Ascending aorta (tissue), 2 donors: ENCODE measurements around the gene CCAR1. TPM values are rescaled to one million over a fixed set of nuclear protein-coding genes. Genes with fewer than 3 reads are reported as not detected.
"Not testable (repeated sequence)": the region's sequence is repeated elsewhere in the genome, so short reads cannot be mapped to it uniquely, and the experiment has no call there.

Source experiments
- DNase-seq, 2 donors: peaks; one replicate each; pipeline ENCODE4 v3.0.0-alpha.2; 2019; ENCODE audit warnings: low spot score in 2 of 2
- H3K27ac ChIP-seq, 2 donors: fragments of 200-600 bp; sonication (generic); one replicate each; pipeline ENCODE4 v1.5.1; 2016 to 2017; ENCODE audit warnings: mild to moderate bottlenecking in 1 of 2
- H3K27me3 ChIP-seq: fragments of 200-600 bp; sonication (generic); one replicate; pipeline ENCODE4 v1.5.1; 2017
- H3K36me3 ChIP-seq, 2 donors: fragments of 200-600 bp; sonication (generic); one replicate each; pipeline ENCODE4 v1.5.1; 2016
- H3K4me1 ChIP-seq, 2 donors: fragments of 200-600 bp; sonication (generic); one replicate each; pipeline ENCODE4 v1.5.1; 2016 to 2017; ENCODE audit warnings: mild to moderate bottlenecking in 1 of 2
- H3K4me3 ChIP-seq, 2 donors: fragments of 200-600 bp; sonication (generic); one replicate each; pipeline ENCODE4 v1.5.1; 2016 to 2017; ENCODE audit warnings: mild to moderate bottlenecking in 1 of 2
- H3K9me3 ChIP-seq, 2 donors: fragments of 200-600 bp; sonication (generic); one replicate each; pipeline ENCODE4 v1.5.1; 2016
- intact Hi-C: fragments of 100-400 bp; cut with DNase I; formaldehyde crosslinking; loops from one replicate; pipeline ENCODE4 v1.15.1; 2023
- total RNA-seq: library from RNA; depleted of rRNA; stranded (reverse); fragments of >200 nt; gene quantifications from one replicate; pipeline ENCODE4 v1.1.0, GENCODE V29; 2016
- TF ChIP-seq, protein P1 (sequence below), 3 experiments: fragments of 200-600 bp in 2 of 3; fragments of 450-650 bp in 1 of 3; sonication (generic) in 2 of 3; IDR thresholded peaks; one replicate each; pipeline ENCODE4 v1.5.1; 2016 to 2019; ENCODE audit warnings: antibody characterized with exemption in 3 of 3, mild to moderate bottlenecking in 1 of 3, moderate library complexity in 1 of 3

Gene CCAR1
- total RNA-seq, 1 donor from 2014 or later = 9.5 TPM

DNA sequence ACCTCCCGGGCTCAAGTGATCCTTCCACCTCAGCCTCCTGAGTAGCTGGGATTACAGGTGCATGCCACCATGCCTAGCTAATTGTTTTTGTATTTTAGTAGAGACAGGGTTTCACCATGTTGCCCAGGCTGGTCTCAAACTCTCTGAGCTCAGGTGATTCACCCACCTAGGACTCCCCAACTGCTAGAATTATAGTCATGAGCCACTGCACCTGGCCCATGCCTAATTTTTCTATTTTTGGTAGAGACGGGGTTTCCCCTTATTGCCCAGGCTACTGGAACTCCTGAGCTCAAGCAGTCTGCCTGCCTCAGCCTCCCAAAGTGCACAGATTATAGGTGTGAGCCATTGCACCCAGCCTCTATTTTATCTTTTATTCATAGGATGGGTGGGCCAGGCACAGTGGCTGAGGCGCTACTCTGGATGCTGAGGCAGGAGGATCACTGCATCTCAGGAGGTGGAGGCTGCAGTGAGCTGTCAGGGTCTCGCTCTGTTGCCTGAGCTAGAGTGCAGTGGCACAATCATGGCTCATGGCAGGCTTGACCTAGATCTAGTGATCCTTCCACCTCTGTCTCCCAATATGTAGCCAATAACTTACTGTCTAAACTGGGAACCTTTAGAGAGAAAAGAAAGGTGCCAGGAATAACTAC is 75.0 kb downstream of the CCAR1 start:
- DNase-seq = no peak
- Histone ChIP-seq H3K4me3 (no peak overlapping the region), H3K27me3 (no peaks in the 10 kb centered on the region), H3K27ac (no peak overlapping the region), H3K36me3 (peaks cover 14 to 46% of the 10 kb centered on the region in 2 donors), H3K9me3 (no peaks in the 10 kb centered on the region), H3K4me1 (no peaks in the 10 kb centered on the region)
- TF ChIP-seq, protein P1, sequence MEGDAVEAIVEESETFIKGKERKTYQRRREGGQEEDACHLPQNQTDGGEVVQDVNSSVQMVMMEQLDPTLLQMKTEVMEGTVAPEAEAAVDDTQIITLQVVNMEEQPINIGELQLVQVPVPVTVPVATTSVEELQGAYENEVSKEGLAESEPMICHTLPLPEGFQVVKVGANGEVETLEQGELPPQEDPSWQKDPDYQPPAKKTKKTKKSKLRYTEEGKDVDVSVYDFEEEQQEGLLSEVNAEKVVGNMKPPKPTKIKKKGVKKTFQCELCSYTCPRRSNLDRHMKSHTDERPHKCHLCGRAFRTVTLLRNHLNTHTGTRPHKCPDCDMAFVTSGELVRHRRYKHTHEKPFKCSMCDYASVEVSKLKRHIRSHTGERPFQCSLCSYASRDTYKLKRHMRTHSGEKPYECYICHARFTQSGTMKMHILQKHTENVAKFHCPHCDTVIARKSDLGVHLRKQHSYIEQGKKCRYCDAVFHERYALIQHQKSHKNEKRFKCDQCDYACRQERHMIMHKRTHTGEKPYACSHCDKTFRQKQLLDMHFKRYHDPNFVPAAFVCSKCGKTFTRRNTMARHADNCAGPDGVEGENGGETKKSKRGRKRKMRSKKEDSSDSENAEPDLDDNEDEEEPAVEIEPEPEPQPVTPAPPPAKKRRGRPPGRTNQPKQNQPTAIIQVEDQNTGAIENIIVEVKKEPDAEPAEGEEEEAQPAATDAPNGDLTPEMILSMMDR (IDR thresholded peaks at IDR 0.05) = no peak
- intact Hi-C loops = no loop called here

GRCh38 chr10:68796605-68797004 is 75.6 kb downstream of the CCAR1 start:
- H3K4me1 ChIP-seq = no peaks in the 10 kb centered on the region
- H3K27me3 ChIP-seq = no peaks in the 10 kb centered on the region
- TF ChIP-seq, protein P1 (IDR thresholded peaks at IDR 0.05) = no peak
- no peaks in the 10 kb centered on the region for H3K9me3 ChIP-seq
- intact Hi-C loops = no loop called here
- H3K36me3 ChIP-seq = peaks cover 12 to 40% of the 10 kb centered on the region in 2 donors
- H3K4me3 ChIP-seq = no peak overlapping the region
- no peak overlapping the region for H3K27ac ChIP-seq
- DNase-seq = no peak

- intact Hi-C loops = no loop called here
These were observed 79.2 kb downstream of the CCAR1 start for GRCh38 chr10:68800211-68800610.

DNA sequence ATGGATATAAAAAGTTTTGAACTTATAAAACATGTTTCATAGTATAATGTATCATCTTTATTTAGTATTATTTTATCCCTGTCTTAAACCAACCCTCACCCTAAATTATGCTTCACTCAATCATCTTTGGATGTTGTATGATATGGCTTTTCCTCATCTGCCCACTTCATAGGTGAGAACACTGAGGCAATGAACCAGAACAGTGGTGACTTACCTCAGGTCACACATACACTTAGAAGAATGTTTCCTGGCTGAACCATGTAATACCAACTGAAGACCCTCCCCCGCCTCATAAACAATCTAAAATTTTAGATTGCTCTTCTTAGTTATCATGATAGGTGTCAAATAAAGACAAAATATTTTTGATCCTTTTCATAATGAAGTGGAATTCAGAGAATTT is 83.7 kb downstream of the CCAR1 start:
- peak in 1 of 2 donors; percentile 11 for DNase-seq
- Histone ChIP-seq H3K4me1 (no peaks in the 10 kb centered on the region), H3K9me3 (no peaks in the 10 kb centered on the region), H3K4me3 (no peak overlapping the region), H3K27ac (no peak overlapping the region), H3K27me3 (no peaks in the 10 kb centered on the region), H3K36me3 (no peaks in the 10 kb centered on the region)
- TF ChIP-seq, protein P1 (IDR thresholded peaks at IDR 0.05) = no peak
- intact Hi-C loops = no loop called here

More at GRCh38 chr10:68800211-68800610, 79.2 kb downstream of the CCAR1 start:
- Histone ChIP-seq H3K36me3 (peaks cover 3 to 14% of the 10 kb centered on the region in 2 donors), H3K27me3 (no peaks in the 10 kb centered on the region), H3K4me1 (no peaks in the 10 kb centered on the region), H3K4me3 (no peak overlapping the region), H3K27ac (no peak overlapping the region), H3K9me3 (no peaks in the 10 kb centered on the region)
- TF ChIP-seq, protein P1 (IDR thresholded peaks at IDR 0.05) = no peak
- DNase-seq = no peak

DNA sequence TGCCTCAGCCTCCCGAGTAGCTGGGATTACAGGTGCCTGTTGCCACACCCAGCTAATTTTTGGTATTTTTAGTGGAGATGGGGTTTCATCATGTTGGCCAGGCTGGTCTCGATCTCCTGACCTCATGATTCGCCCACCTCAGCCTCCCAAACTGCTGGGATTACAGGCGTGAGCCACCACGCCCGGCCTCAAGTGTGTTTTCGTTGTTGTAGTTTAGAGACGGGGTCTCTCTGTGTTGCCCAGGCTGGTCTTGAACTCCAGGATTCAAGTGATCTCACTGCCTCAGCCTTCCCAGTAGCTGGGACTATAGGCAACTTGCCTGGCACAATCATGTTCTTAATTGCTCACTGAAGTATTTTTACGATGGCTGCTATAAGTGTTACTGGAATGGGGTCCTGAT is 89.8 kb downstream of the CCAR1 start:
- H3K27me3 ChIP-seq, H3K4me3 ChIP-seq, H3K27ac ChIP-seq, intact Hi-C loops, H3K4me1 ChIP-seq, H3K9me3 ChIP-seq, H3K36me3 ChIP-seq: not testable (repeated sequence)
- peak in 1 of 2 donors; percentile 4 for DNase-seq

- DNase-seq = no peak
- H3K27me3 ChIP-seq = no peaks in the 10 kb centered on the region
- H3K4me1 ChIP-seq = no peaks in the 10 kb centered on the region
- no peaks in the 10 kb centered on the region for H3K9me3 ChIP-seq
- intact Hi-C loops = no loop called here
- no peaks in the 10 kb centered on the region for H3K36me3 ChIP-seq
- H3K27ac ChIP-seq = no peak overlapping the region
- TF ChIP-seq, protein P1 (IDR thresholded peaks at IDR 0.05) = no peak
- no peak overlapping the region for H3K4me3 ChIP-seq
These were observed 90.4 kb downstream of the CCAR1 start for GRCh38 chr10:68811314-68812009.
